WTC11 (cell line): ENCODE results near the gene IGF2BP1. TPM values are rescaled to one million over a fixed set of nuclear protein-coding genes. Genes with fewer than 3 reads are reported as not detected.

Source experiments
- ATAC-seq: fragments of 200-7000 bp; cut with Tn5 transposase; 2 replicates; pipeline ENCODE4 v1.10.0; 2021; ENCODE audit warnings: mild to moderate bottlenecking, moderate library complexity
- Bru-seq: library from RNA; stranded (reverse); fragments of 400-500 nt; gene quantifications from one replicate; lab custom pipeline; 2021; lab: Mats Ljungman, UMichigan
- CTCF ChIA-PET: fragments of 300-600 bp; sonication (Branson Sonifier 250); formaldehyde crosslinking; loops from one replicate; lab custom pipeline; 2021; ENCODE audit warnings: antibody characterized with exemption; lab: Charles Lee
- POLR2A ChIA-PET: fragments of 350-600 bp; sonication (Branson Sonifier 250); formaldehyde crosslinking; loops from one replicate; lab custom pipeline; 2021; ENCODE audit warnings: antibody characterized with exemption; lab: Charles Lee
- DNase-seq: peaks from one replicate; pipeline ENCODE4 v3.0.0; 2021; ENCODE audit warnings: low spot score
- H3K27ac Mint-ChIP-seq: 2 replicates; pipeline ENCODE4 v1.8.0; 2021; ENCODE audit warnings: mixed read lengths
- H3K27me3 Mint-ChIP-seq: 2 replicates; pipeline ENCODE4 v1.8.0; 2021; ENCODE audit warnings: low read depth, mild to moderate bottlenecking, moderate library complexity, mixed read lengths
- H3K36me3 Mint-ChIP-seq: 2 replicates; pipeline ENCODE4 v1.8.0; 2021; ENCODE audit warnings: mixed read lengths
- H3K4me1 Mint-ChIP-seq: 2 replicates; pipeline ENCODE4 v1.8.0; 2022; ENCODE audit warnings: mixed read lengths
- H3K4me3 Mint-ChIP-seq: 2 replicates; pipeline ENCODE4 v1.8.0; 2021; ENCODE audit warnings: mild to moderate bottlenecking, moderate library complexity, mixed read lengths
- H3K9me3 Mint-ChIP-seq: 2 replicates; pipeline ENCODE4 v1.8.0; 2021; ENCODE audit warnings: mixed read lengths
- GABPB1 ChIP-seq: sonication (generic); formaldehyde crosslinking; IDR thresholded peaks from 2 replicates; pipeline ENCODE4 v1.8.1; 2023; ENCODE audit warnings: mild to moderate bottlenecking, missing genetic modification reagents
- HMGXB4 ChIP-seq: sonication (generic); formaldehyde crosslinking; IDR thresholded peaks from 2 replicates; pipeline ENCODE4 v1.8.1; 2023; ENCODE audit warnings: mild to moderate bottlenecking, moderate library complexity, missing genetic modification reagents
- IRF1 ChIP-seq: sonication (generic); formaldehyde crosslinking; IDR thresholded peaks from 2 replicates; pipeline ENCODE4 v1.8.0; 2023; ENCODE audit warnings: missing genetic modification reagents
- JUN ChIP-seq: sonication (generic); formaldehyde crosslinking; IDR thresholded peaks from 2 replicates; pipeline ENCODE4 v1.8.0; 2023; ENCODE audit warnings: mild to moderate bottlenecking, missing genetic modification reagents
- NR1H2 ChIP-seq: sonication (generic); formaldehyde crosslinking; IDR thresholded peaks from 2 replicates; pipeline ENCODE4 v1.9.0; 2021; ENCODE audit warnings: mild to moderate bottlenecking, moderate library complexity, missing genetic modification reagents
- SMAD3 ChIP-seq: sonication (generic); formaldehyde crosslinking; IDR thresholded peaks from 2 replicates; pipeline ENCODE4 v1.8.0; 2022; ENCODE audit warnings: missing genetic modification reagents, mild to moderate bottlenecking, borderline replicate concordance
- SMAD4 ChIP-seq: sonication (generic); formaldehyde crosslinking; IDR thresholded peaks from 2 replicates; pipeline ENCODE4 v1.8.0; 2022; ENCODE audit warnings: mild to moderate bottlenecking, missing genetic modification reagents
- SOX15 ChIP-seq: fragments of 250-450 bp; sonication (Bioruptor Pico); IDR thresholded peaks from 2 replicates; pipeline ENCODE4 v1.9.0; 2021; ENCODE audit warnings: mild to moderate bottlenecking
- STAT6 ChIP-seq: sonication (generic); formaldehyde crosslinking; conservative IDR thresholded peaks from 2 replicates; pipeline ENCODE4 v1.8.1; 2023; ENCODE audit warnings: mild to moderate bottlenecking, low read depth, missing genetic modification reagents, moderate library complexity
- ZNF232 ChIP-seq: sonication (generic); formaldehyde crosslinking; IDR thresholded peaks from 2 replicates; pipeline ENCODE4 v1.8.0; 2022; ENCODE audit warnings: mild to moderate bottlenecking, missing genetic modification reagents
- ZNF263 ChIP-seq: sonication (generic); formaldehyde crosslinking; IDR thresholded peaks from 2 replicates; pipeline ENCODE4 v1.8.1; 2022; ENCODE audit warnings: low read depth, mild to moderate bottlenecking, moderate library complexity, missing genetic modification reagents
- ZNF281 ChIP-seq: sonication (generic); formaldehyde crosslinking; IDR thresholded peaks from 2 replicates; pipeline ENCODE4 v1.8.0; 2023; ENCODE audit warnings: mild to moderate bottlenecking, missing genetic modification reagents
- ZNF423 ChIP-seq: fragments of 250-450 bp; sonication (Bioruptor Pico); IDR thresholded peaks from 2 replicates; pipeline ENCODE4 v2.1.2; 2022; ENCODE audit warnings: mild to moderate bottlenecking, moderate library complexity
- ZNF425 ChIP-seq: fragments of 250-450 bp; sonication (Bioruptor Pico); conservative IDR thresholded peaks from 2 replicates; pipeline ENCODE4 v1.9.0; 2021; ENCODE audit warnings: mild to moderate bottlenecking
- long read RNA-seq, 3 experiments: library from RNA in 1 of 3; library from capped mRNA in 1 of 3; library from polyadenylated mRNA in 1 of 3; unstranded in 2 of 3; stranded (forward) in 1 of 3; transcript quantifications; one replicate each; pipeline ENCODE4 v2.0.0, GENCODE V29; 2021
- total RNA-seq: library from RNA; stranded (reverse); gene quantifications from 3 replicates; pipeline ENCODE4 v1.2.3, GENCODE V29; 2021
- TF ChIP-seq, protein P1 (sequence below): fragments of 200-600 bp; IDR thresholded peaks from 2 replicates; pipeline ENCODE4 v1.8.0; 2022; ENCODE audit warnings: antibody characterized with exemption
- TF ChIP-seq, protein P2 (sequence below): fragments of 250-450 bp; sonication (Bioruptor Pico); IDR thresholded peaks from 2 replicates; pipeline ENCODE4 v1.8.0; 2021; ENCODE audit warnings: mild to moderate bottlenecking
- TF ChIP-seq, protein P3 (sequence below): sonication (generic); formaldehyde crosslinking; IDR thresholded peaks from 2 replicates; pipeline ENCODE4 v1.8.0; 2022; ENCODE audit warnings: mild to moderate bottlenecking, missing genetic modification reagents
- TF ChIP-seq, protein P4 (sequence below): sonication (generic); formaldehyde crosslinking; IDR thresholded peaks from 2 replicates; pipeline ENCODE4 v1.8.0; 2022; ENCODE audit warnings: mild to moderate bottlenecking, missing genetic modification reagents

The IGF2BP1 gene
- 392 to 434 TPM (median 423 TPM) in 3 replicates for total RNA-seq
- Bru-seq, nascent RNA = percentile 97 among the genes with signal in this experiment
- long read RNA-seq, experiment 1, full-length matches to known transcripts = 224 of 682 reads
- long read RNA-seq, experiment 1, partial matches to known transcripts = 64 of 682 reads
- long read RNA-seq, experiment 1, other reads (novel, unspliced or antisense) = 394 of 682 reads
- long read RNA-seq, experiment 2, full-length matches to known transcripts = 21 of 232 reads
- long read RNA-seq, experiment 2, partial matches to known transcripts = 197 of 232 reads
- long read RNA-seq, experiment 2, other reads (novel, unspliced or antisense) = 14 of 232 reads
- long read RNA-seq, experiment 3, full-length matches to known transcripts = 15 of 27 reads
- long read RNA-seq, experiment 3, partial matches to known transcripts = 4 of 27 reads
- long read RNA-seq, experiment 3, other reads (novel, unspliced or antisense) = 8 of 27 reads

GRCh38 chr17:48997103-48997826, at the start of gene IGF2BP1:
Gene IGF2BP1, plus strand, starts transcription at chr17:48997385. Its CDS starts 361 bp downstream, at chr17:48997746.
- ChIA-PET POLR2A (interaction anchor here (0.5 to 4.0 kb wide), 16 partner anchors 14 to 1949 kb away, joined by 3 to 65 read pairs (median 7); partner anchors contain the start of genes ATP5MC1 and SNF8), CTCF (interaction anchor here (0.6 to 4.9 kb wide), 7 partner anchors 8 to 61 kb away, joined by 4 to 42 read pairs (median 13); no protein-coding TSS in a partner anchor)
- TF ChIP-seq ZNF425 = no peak
- TF ChIP-seq, protein P1, sequence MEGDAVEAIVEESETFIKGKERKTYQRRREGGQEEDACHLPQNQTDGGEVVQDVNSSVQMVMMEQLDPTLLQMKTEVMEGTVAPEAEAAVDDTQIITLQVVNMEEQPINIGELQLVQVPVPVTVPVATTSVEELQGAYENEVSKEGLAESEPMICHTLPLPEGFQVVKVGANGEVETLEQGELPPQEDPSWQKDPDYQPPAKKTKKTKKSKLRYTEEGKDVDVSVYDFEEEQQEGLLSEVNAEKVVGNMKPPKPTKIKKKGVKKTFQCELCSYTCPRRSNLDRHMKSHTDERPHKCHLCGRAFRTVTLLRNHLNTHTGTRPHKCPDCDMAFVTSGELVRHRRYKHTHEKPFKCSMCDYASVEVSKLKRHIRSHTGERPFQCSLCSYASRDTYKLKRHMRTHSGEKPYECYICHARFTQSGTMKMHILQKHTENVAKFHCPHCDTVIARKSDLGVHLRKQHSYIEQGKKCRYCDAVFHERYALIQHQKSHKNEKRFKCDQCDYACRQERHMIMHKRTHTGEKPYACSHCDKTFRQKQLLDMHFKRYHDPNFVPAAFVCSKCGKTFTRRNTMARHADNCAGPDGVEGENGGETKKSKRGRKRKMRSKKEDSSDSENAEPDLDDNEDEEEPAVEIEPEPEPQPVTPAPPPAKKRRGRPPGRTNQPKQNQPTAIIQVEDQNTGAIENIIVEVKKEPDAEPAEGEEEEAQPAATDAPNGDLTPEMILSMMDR = no peak
- TF ChIP-seq STAT6 = no peak
- TF ChIP-seq ZNF423 (CRISPR knock-in tag) = peak; percentile 31; the same call in 1 of the 2 replicates
- 0 out of 2 replicates have a peak, but pooled peaks have one; percentile 24 for TF ChIP-seq IRF1 (CRISPR knock-in tag)
- peak; percentile 27; the same call in 1 of the 2 replicates for TF ChIP-seq HMGXB4 (CRISPR knock-in tag)
- 0 out of 2 replicates have a peak, but pooled peaks have one; percentile 72 for TF ChIP-seq ZNF281 (CRISPR knock-in tag)
- no peak for TF ChIP-seq NR1H2
- 0 out of 2 replicates have a peak, but pooled peaks have one; percentile 25 for TF ChIP-seq SMAD4 (CRISPR knock-in tag)
- no peak for TF ChIP-seq ZNF263 (CRISPR knock-in tag)
- TF ChIP-seq, protein P2, sequence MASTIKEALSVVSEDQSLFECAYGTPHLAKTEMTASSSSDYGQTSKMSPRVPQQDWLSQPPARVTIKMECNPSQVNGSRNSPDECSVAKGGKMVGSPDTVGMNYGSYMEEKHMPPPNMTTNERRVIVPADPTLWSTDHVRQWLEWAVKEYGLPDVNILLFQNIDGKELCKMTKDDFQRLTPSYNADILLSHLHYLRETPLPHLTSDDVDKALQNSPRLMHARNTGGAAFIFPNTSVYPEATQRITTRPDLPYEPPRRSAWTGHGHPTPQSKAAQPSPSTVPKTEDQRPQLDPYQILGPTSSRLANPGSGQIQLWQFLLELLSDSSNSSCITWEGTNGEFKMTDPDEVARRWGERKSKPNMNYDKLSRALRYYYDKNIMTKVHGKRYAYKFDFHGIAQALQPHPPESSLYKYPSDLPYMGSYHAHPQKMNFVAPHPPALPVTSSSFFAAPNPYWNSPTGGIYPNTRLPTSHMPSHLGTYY (CRISPR knock-in tag) = no peak
- TF ChIP-seq JUN (CRISPR knock-in tag) = 0 out of 2 replicates have a peak, but pooled peaks have one; percentile 16
- TF ChIP-seq SOX15 (CRISPR knock-in tag) = no peak
- TF ChIP-seq SMAD3 (CRISPR knock-in tag) = peak; percentile 34; the same call in 1 of the 2 replicates
- TF ChIP-seq, protein P3, sequence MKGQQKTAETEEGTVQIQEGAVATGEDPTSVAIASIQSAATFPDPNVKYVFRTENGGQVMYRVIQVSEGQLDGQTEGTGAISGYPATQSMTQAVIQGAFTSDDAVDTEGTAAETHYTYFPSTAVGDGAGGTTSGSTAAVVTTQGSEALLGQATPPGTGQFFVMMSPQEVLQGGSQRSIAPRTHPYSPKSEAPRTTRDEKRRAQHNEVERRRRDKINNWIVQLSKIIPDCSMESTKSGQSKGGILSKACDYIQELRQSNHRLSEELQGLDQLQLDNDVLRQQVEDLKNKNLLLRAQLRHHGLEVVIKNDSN (CRISPR knock-in tag) = peak; percentile 43; the same call in 1 of the 2 replicates
- TF ChIP-seq, protein P4, sequence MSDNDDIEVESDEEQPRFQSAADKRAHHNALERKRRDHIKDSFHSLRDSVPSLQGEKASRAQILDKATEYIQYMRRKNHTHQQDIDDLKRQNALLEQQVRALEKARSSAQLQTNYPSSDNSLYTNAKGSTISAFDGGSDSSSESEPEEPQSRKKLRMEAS (CRISPR knock-in tag) = peak; percentile 15; the same call in 1 of the 2 replicates
- peak; percentile 46; the same call in 1 of the 2 replicates for TF ChIP-seq GABPB1 (CRISPR knock-in tag)
- no peak for TF ChIP-seq ZNF232 (CRISPR knock-in tag)
- DNase-seq (peak; percentile 77), ATAC-seq (peak; percentile 34)
- H3K27me3 Mint-ChIP-seq = no peaks in the 10 kb centered on the region
- H3K27ac Mint-ChIP-seq = peak within 1 kb of the TSS; percentile 98
- no peaks in the 10 kb centered on the region for H3K9me3 Mint-ChIP-seq
- peaks cover 43% of the 10 kb centered on the region for H3K4me1 Mint-ChIP-seq
- H3K36me3 Mint-ChIP-seq = peaks cover 22% of the 10 kb centered on the region
- H3K4me3 Mint-ChIP-seq = peak within 1 kb of the TSS; percentile 83
